BLaER1 (cell line): ENCODE data around the gene TMC1.
A peak's percentile ranks its signal among the peaks of the same experiment; 100 is the strongest.
"Not testable (repeated sequence)": the region's sequence is repeated elsewhere in the genome, so short reads cannot be mapped to it uniquely, and the experiment has no call there.

ENCODE experiments used
- H3K27ac ChIP-seq: shearing (Covaris generic); formaldehyde crosslinking; 2 replicates; pipeline ENCODE4 v1.8.1; 2022
- H3K27me3 ChIP-seq: shearing (Covaris generic); formaldehyde crosslinking; 2 replicates; pipeline ENCODE4 v1.8.1; 2022
- H3K36me3 ChIP-seq: shearing (Covaris generic); formaldehyde crosslinking; 2 replicates; pipeline ENCODE4 v1.8.1; 2022
- H3K4me1 ChIP-seq: shearing (Covaris generic); formaldehyde crosslinking; 2 replicates; pipeline ENCODE4 v1.8.1; 2022
- H3K4me2 ChIP-seq: shearing (Covaris generic); formaldehyde crosslinking; 2 replicates; pipeline ENCODE4 v1.8.1; 2022
- H3K4me3 ChIP-seq: shearing (Covaris generic); formaldehyde crosslinking; 2 replicates; pipeline ENCODE4 v1.8.1; 2022
- H3K9ac ChIP-seq: shearing (Covaris generic); formaldehyde crosslinking; 2 replicates; pipeline ENCODE4 v1.8.1; 2022
- H3K9me3 ChIP-seq: shearing (Covaris generic); formaldehyde crosslinking; 2 replicates; pipeline ENCODE4 v1.8.1; 2022
- H4K20me1 ChIP-seq: shearing (Covaris generic); formaldehyde crosslinking; 2 replicates; pipeline ENCODE4 v1.8.1; 2022
- Cebpa-rat ChIP-seq: shearing (Covaris generic); IDR thresholded peaks from 2 replicates; pipeline ENCODE4 v1.8.1; 2022

The TMC1 gene

GRCh38 chr9:72818385-72818784, 297.0 kb downstream of the TMC1 start:
- Histone ChIP-seq H3K27me3 (no peaks in the 10 kb centered on the region), H3K9ac (no peak overlapping the region), H3K4me3 (no peak overlapping the region), H3K9me3 (no peaks in the 10 kb centered on the region), H3K4me2 (no peak overlapping the region), H3K36me3 (no peaks in the 10 kb centered on the region), H3K27ac (no peak overlapping the region), H4K20me1 (no peaks in the 10 kb centered on the region), H3K4me1 (no peaks in the 10 kb centered on the region)
- no peak for TF ChIP-seq Cebpa-rat

- no peak overlapping the region for H3K4me2 ChIP-seq
- H3K4me3 ChIP-seq = no peak overlapping the region
- H3K9me3 ChIP-seq = no peaks in the 10 kb centered on the region
- H3K36me3 ChIP-seq = no peaks in the 10 kb centered on the region
- no peaks in the 10 kb centered on the region for H3K4me1 ChIP-seq
- H3K27ac ChIP-seq = no peak overlapping the region
- no peaks in the 10 kb centered on the region for H3K27me3 ChIP-seq
- no peak overlapping the region for H3K9ac ChIP-seq
- no peaks in the 10 kb centered on the region for H4K20me1 ChIP-seq
- TF ChIP-seq Cebpa-rat = no peak
Observed at GRCh38 chr9:72823971-72824370, 302.6 kb downstream of the TMC1 start.

- Histone ChIP-seq H3K4me3 (no peak overlapping the region), H3K9me3 (no peaks in the 10 kb centered on the region), H3K4me1 (no peaks in the 10 kb centered on the region), H3K27me3 (no peaks in the 10 kb centered on the region), H3K36me3 (no peaks in the 10 kb centered on the region), H3K9ac (no peak overlapping the region), H4K20me1 (no peaks in the 10 kb centered on the region), H3K27ac (no peak overlapping the region), H3K4me2 (no peak overlapping the region)
- no peak for TF ChIP-seq Cebpa-rat
Observed at GRCh38 chr9:72826996-72827949, 305.9 kb downstream of the TMC1 start.

- Histone ChIP-seq H3K9me3 (no peaks in the 10 kb centered on the region), H3K9ac (no peak overlapping the region), H4K20me1 (no peaks in the 10 kb centered on the region), H3K4me2 (no peak overlapping the region), H3K4me1 (no peaks in the 10 kb centered on the region), H3K4me3 (no peak overlapping the region), H3K27me3 (no peaks in the 10 kb centered on the region), H3K27ac (no peak overlapping the region), H3K36me3 (no peaks in the 10 kb centered on the region)
- TF ChIP-seq Cebpa-rat = no peak
Observed at GRCh38 chr9:72827950-72828731, 306.7 kb downstream of the TMC1 start.

GRCh38 chr9:72834994-72835393, 313.6 kb downstream of the TMC1 start:
- H3K27ac ChIP-seq = no peak overlapping the region
- H3K36me3 ChIP-seq = no peaks in the 10 kb centered on the region
- no peaks in the 10 kb centered on the region for H4K20me1 ChIP-seq
- H3K4me3 ChIP-seq = no peak overlapping the region
- TF ChIP-seq Cebpa-rat = no peak
- H3K9ac ChIP-seq = no peak overlapping the region
- H3K4me2 ChIP-seq = no peak overlapping the region
- H3K9me3 ChIP-seq = no peaks in the 10 kb centered on the region
- H3K4me1 ChIP-seq = no peaks in the 10 kb centered on the region
- H3K27me3 ChIP-seq = no peaks in the 10 kb centered on the region

- H3K4me2 ChIP-seq = no peak overlapping the region
- H3K4me3 ChIP-seq = no peak overlapping the region
- no peaks in the 10 kb centered on the region for H3K9me3 ChIP-seq
- H3K27ac ChIP-seq = no peak overlapping the region
- H4K20me1 ChIP-seq = no peaks in the 10 kb centered on the region
- no peak for TF ChIP-seq Cebpa-rat
- H3K27me3 ChIP-seq = no peaks in the 10 kb centered on the region
- no peaks in the 10 kb centered on the region for H3K4me1 ChIP-seq
- H3K9ac ChIP-seq = no peak overlapping the region
- no peaks in the 10 kb centered on the region for H3K36me3 ChIP-seq
Observed at GRCh38 chr9:72836790-72837189, 315.4 kb downstream of the TMC1 start.

GRCh38 chr9:72839085-72839484, 317.7 kb downstream of the TMC1 start:
- Histone ChIP-seq H3K27me3 (no peaks in the 10 kb centered on the region), H3K36me3 (no peaks in the 10 kb centered on the region), H3K4me3 (no peak overlapping the region), H3K4me1 (peaks cover 10% of the 10 kb centered on the region), H3K27ac (no peak overlapping the region), H3K4me2 (no peak overlapping the region), H3K9me3 (peaks cover 2% of the 10 kb centered on the region; the same call in 1 of the 2 replicates), H3K9ac (no peak overlapping the region), H4K20me1 (no peaks in the 10 kb centered on the region)
- no peak for TF ChIP-seq Cebpa-rat

- H3K9ac ChIP-seq = 0 out of 2 replicates have a peak overlapping the region, but pooled peaks have one; percentile 21
- TF ChIP-seq Cebpa-rat = no peak
- H3K27me3 ChIP-seq = no peaks in the 10 kb centered on the region
- H3K4me3 ChIP-seq = no peak overlapping the region
- H3K4me1 ChIP-seq = peaks cover 13% of the 10 kb centered on the region
- no peaks in the 10 kb centered on the region for H4K20me1 ChIP-seq
- no peak overlapping the region for H3K27ac ChIP-seq
- H3K4me2 ChIP-seq = peak overlapping the region; percentile 53
- no peaks in the 10 kb centered on the region for H3K36me3 ChIP-seq
- peaks cover 28% of the 10 kb centered on the region for H3K9me3 ChIP-seq
Observed at GRCh38 chr9:72843520-72844439, 322.4 kb downstream of the TMC1 start.

GRCh38 chr9:72844440-72844768, 323.0 kb downstream of the TMC1 start:
- H3K9me3 ChIP-seq = peaks cover 28% of the 10 kb centered on the region
- no peaks in the 10 kb centered on the region for H4K20me1 ChIP-seq
- no peak overlapping the region for H3K4me2 ChIP-seq
- no peak overlapping the region for H3K27ac ChIP-seq
- H3K36me3 ChIP-seq = no peaks in the 10 kb centered on the region
- H3K9ac ChIP-seq = no peak overlapping the region
- TF ChIP-seq Cebpa-rat = no peak
- peaks cover 13% of the 10 kb centered on the region for H3K4me1 ChIP-seq
- no peak overlapping the region for H3K4me3 ChIP-seq
- no peaks in the 10 kb centered on the region for H3K27me3 ChIP-seq

GRCh38 chr9:72845052-72845451, 323.6 kb downstream of the TMC1 start:
- H3K4me3 ChIP-seq, H4K20me1 ChIP-seq, H3K9ac ChIP-seq, H3K27ac ChIP-seq, H3K36me3 ChIP-seq, H3K4me2 ChIP-seq, H3K27me3 ChIP-seq: not testable (repeated sequence)
- Histone ChIP-seq H3K9me3 (peaks cover 28% of the 10 kb centered on the region), H3K4me1 (peaks cover 13% of the 10 kb centered on the region)

GRCh38 chr9:72850209-72850608, 328.8 kb downstream of the TMC1 start:
- not testable (repeated sequence) for H3K27ac ChIP-seq, H3K4me2 ChIP-seq, H3K4me3 ChIP-seq, H4K20me1 ChIP-seq, H3K27me3 ChIP-seq, H3K4me1 ChIP-seq, H3K36me3 ChIP-seq, H3K9ac ChIP-seq
- H3K9me3 ChIP-seq = peaks cover 18% of the 10 kb centered on the region
